Subcutaneous abdominal adipose tissue (tissue), 5 donors: ENCODE measurements around the gene RNF34.

Source experiments
- H3K27ac ChIP-seq: one replicate; pipeline ENCODE4 v1.7.0; 2013; ENCODE audit warnings: low read depth, mild to moderate bottlenecking, inconsistent platforms, low read length, moderate library complexity
- H3K27me3 ChIP-seq, 5 donors: one replicate each; pipeline ENCODE4 v1.7.0; 2013; ENCODE audit warnings: low read length in 5 of 5, inconsistent platforms in 1 of 5; ENCODE audit not compliant: control insufficient read depth in 5 of 5, insufficient read depth in 4 of 5
- H3K36me3 ChIP-seq, 5 donors: one replicate each; pipeline ENCODE4 v1.7.0; 2013; ENCODE audit warnings: low read length in 5 of 5; ENCODE audit not compliant: control insufficient read depth in 5 of 5, insufficient read depth in 5 of 5
- H3K4me1 ChIP-seq, 5 donors: one replicate each; pipeline ENCODE4 v1.7.0; 2013; ENCODE audit warnings: low read length in 5 of 5, mild to moderate bottlenecking in 3 of 5, moderate library complexity in 1 of 5; ENCODE audit not compliant: control insufficient read depth in 5 of 5, insufficient read depth in 5 of 5
- H3K4me3 ChIP-seq, 5 donors: one replicate each; pipeline ENCODE4 v1.7.0; 2013; ENCODE audit warnings: low read length in 5 of 5, low read depth in 1 of 5
- H3K9ac ChIP-seq, 5 donors: one replicate each; pipeline ENCODE4 v1.7.0; 2013; ENCODE audit warnings: low read length in 5 of 5, mild to moderate bottlenecking in 4 of 5, moderate library complexity in 3 of 5
- H3K9me3 ChIP-seq, 5 donors: one replicate each; pipeline ENCODE4 v1.7.0; 2013; ENCODE audit warnings: low read length in 5 of 5; ENCODE audit not compliant: control insufficient read depth in 5 of 5
- donor health status: healthy.
- donor health status: healthy.
- donor health status: healthy.
- donor health status: healthy.
- donor health status: healthy.

RNF34 gene

DNA sequence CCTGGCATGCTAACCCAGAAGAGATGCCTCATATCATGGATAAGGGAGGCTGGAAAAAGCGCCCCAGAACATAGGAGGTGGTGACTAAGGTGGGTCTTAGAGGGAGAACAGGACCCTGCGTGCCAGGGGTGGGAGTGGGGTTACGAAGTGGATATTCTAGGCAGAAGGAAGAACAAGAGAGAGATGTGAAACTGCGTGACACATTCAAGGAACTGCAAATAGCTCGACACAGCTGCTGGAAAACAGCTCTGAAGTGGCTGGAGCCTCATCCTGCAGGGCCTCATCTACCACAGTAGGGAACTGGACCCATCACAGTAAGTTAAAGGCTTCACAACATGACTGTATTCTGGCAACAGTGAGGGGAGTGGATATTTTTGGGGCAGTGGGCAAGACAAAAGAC lies 61.1 kb downstream of the RNF34 start:
- Histone ChIP-seq H3K36me3 (peaks cover 0 to 5% (median 0%) of the 10 kb centered on the region in 5 donors), H3K27ac (no peak overlapping the region), H3K4me3 (no peak overlapping the region), H3K9ac (no peak overlapping the region), H3K4me1 (peaks cover 2 to 27% (median 7%) of the 10 kb centered on the region in 5 donors), H3K27me3 (no peaks in the 10 kb centered on the region), H3K9me3 (no peaks in the 10 kb centered on the region)

DNA sequence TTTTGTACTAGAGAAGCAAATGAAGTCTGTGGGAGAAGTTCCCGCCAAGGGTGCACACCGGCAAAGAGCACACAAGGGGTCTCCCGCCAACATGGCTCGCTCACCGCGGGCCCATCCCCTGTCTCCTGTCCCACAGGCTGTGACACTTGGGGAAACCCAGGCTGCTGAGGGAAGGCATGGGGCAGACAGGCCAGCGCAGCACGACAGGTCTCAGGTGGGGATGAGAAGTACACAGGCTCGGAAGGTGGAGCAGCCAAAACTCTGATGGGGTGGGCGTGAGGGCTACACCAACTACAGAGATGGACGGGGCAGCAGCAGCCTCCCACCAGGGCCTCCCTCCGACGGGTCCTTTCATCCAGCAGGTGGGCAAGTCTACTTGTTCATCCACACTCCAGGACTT lies 64.4 kb downstream of the RNF34 start:
- H3K9me3 ChIP-seq = no peaks in the 10 kb centered on the region
- no peak overlapping the region for H3K4me3 ChIP-seq
- peaks cover 2 to 39% (median 18%) of the 10 kb centered on the region in 5 donors for H3K4me1 ChIP-seq
- H3K36me3 ChIP-seq = peaks cover 0 to 5% (median 0%) of the 10 kb centered on the region in 5 donors
- no peaks in the 10 kb centered on the region for H3K27me3 ChIP-seq
- no peak overlapping the region for H3K9ac ChIP-seq
- H3K27ac ChIP-seq = no peak overlapping the region

DNA sequence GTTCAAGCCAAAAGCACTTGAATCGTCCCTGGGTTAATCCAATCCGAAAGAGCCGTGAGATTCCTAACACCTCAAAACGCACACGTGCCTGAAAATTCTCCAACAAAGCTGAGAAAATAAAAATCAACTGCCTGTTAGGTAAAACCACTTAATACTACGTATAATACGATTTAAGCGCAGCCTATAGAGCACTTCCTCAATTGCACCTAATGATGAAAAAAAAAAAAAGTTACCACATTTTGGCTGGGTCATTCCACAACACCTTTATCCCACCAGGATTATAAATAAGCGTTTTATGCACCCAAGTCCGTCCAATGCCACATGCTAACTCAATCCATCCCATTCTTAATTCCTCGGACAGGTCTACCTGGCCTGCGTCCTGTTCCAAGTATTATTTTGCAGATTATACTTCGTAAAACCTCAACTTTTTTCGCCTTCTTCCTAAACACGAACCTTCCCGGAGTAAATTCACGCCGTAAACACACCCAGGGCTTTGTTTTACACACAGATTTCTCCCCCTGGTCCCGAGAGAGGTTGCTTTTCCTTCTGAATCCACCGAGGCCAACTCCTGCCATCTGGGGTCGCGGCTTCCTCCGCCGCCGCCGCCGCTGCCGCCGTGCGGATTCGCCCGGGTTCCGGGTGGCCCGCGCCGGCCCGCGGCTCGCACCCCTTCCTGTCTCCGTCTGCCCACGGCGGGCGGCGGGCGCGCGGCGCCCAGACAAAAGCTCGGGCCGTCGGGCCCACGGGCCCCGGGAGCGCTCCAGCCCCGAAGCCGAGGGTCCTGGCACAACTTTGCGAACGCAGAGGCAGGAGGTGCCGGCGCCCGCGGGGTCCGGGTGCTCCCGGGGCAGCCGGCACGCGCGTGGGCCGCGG lies 66.2 kb downstream of the RNF34 start:
- Histone ChIP-seq H3K9ac (peak overlapping the region; percentile 2 to 74 (median 69)), H3K27ac (no peak overlapping the region), H3K4me3 (peak overlapping the region; percentile 52 to 75 (median 66)), H3K4me1 (peaks cover 2 to 47% (median 18%) of the 10 kb centered on the region in 5 donors), H3K9me3 (no peaks in the 10 kb centered on the region), H3K27me3 (no peaks in the 10 kb centered on the region), H3K36me3 (peaks cover 0 to 5% (median 0%) of the 10 kb centered on the region in 5 donors)

DNA sequence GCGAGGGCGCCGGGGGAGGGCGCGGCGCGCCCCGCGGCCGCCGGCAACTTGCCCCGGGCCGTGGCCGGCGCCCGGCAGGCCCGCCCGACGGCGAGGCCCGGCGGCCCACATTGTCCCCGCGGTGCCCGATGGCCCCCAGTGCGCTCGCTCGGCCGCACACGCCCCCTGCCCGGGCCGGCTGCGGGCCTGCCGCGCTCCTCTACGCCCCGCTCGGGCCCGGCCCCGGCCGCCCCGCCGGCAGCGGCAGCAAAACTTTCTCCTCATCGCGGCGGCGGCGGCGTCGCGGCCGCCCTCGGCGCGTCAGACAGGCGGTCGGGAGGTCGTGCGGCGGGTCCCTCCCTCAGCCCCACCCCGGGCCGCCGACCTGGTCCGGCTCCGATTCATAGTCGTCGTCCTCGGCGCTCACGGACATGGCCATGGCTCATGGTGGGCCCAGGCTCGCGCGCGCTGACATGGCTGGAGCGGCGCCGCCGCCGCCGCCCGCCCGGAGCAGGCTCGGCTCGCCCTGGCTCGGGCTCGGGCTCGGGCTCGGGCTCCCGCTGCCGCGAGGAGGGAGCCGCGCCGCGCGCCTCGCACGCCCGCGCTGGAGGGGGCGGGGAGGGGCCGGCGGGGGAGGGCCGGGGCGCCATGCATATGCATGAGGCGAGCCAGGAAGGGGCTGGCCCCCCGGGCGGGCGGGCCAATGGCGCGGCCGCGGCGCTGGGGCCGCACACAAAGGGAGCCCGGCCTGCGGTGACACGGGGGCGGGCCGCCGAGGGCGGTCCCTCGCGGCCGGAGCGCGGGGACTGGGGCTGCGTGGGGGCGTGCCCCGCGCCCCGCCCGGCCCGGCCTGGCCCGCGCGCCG lies 67.1 kb downstream of the RNF34 start:
- H3K36me3 ChIP-seq = peaks cover 0 to 5% (median 0%) of the 10 kb centered on the region in 5 donors
- peaks cover 2 to 38% (median 18%) of the 10 kb centered on the region in 5 donors for H3K4me1 ChIP-seq
- H3K9me3 ChIP-seq = no peaks in the 10 kb centered on the region
- H3K27ac ChIP-seq = no peak overlapping the region
- no peaks in the 10 kb centered on the region for H3K27me3 ChIP-seq
- H3K4me3 ChIP-seq = peak overlapping the region in 4 of 5 donors; percentile 63 to 78 (median 71)
- peak overlapping the region in 2 of 5 donors; percentile 40 to 51 for H3K9ac ChIP-seq

DNA sequence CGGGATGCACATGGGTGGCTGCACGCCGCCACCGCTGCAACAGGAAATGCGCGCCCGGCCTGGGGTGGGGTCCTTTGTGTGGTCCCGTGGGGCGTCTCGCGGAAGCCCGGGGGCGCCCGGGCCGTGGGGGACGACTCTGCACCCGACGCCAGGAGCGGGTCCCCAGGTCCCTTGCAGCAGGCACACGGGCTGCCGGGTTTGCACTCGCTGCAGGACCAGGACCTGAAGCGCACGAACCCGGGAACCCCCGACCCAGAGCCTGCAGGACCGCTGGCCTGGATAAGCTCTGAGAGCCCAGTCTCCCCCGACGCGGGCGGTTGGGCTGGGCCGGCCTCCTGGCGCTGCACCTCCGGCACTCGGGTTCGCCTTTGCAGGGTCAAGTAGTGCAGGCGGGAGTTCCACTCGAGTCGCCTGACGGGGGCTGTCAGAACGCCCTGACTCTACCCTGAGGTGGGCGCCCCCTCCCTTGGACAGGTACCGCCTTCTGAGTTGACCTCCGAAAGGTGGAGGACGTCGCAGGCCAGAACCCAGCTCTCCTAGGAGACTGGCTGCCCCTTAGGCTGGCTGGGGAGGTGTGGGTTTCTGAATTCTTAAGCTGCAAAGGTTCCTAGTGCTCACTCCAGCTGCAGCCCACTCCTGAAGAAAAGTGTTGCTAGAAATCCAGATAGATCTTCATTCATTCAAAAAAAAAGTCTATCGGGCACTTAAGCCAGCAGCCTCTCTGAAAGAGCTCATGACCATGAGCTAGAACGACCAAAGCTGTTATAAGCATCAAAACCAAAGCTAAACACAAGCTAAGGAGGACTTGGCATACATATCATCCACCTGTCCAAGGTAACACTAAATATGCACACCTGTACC lies 68.0 kb downstream of the RNF34 start:
- Histone ChIP-seq H3K4me3 (peak overlapping the region; percentile 9 to 78 (median 64)), H3K36me3 (peaks cover 0 to 5% (median 0%) of the 10 kb centered on the region in 5 donors), H3K27me3 (no peaks in the 10 kb centered on the region), H3K9me3 (no peaks in the 10 kb centered on the region), H3K9ac (peak overlapping the region in 2 of 5 donors; percentile 30 to 31), H3K27ac (no peak overlapping the region), H3K4me1 (peaks cover 2 to 37% (median 18%) of the 10 kb centered on the region in 5 donors)

DNA sequence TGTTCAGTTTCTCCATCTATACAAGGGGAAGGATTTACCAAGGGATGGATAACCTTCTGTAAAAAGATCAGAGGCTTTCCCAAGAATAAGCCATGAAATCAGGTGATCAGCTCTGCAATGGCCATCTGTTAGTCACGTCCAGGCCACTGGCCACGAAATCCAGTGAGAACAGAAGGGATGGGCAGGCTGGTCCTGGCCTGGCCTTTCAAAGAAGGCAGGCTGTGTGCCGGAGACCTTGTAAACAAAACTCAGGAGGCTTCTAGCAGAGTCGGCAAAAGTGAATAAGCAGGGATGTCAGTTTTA lies 68.5 kb downstream of the RNF34 start:
- Histone ChIP-seq H3K4me1 (peaks cover 2 to 37% (median 18%) of the 10 kb centered on the region in 5 donors), H3K27me3 (no peaks in the 10 kb centered on the region), H3K9me3 (no peaks in the 10 kb centered on the region), H3K4me3 (peak overlapping the region in 1 of 5 donors; percentile 9), H3K27ac (no peak overlapping the region), H3K9ac (no peak overlapping the region), H3K36me3 (peaks cover 0 to 5% (median 0%) of the 10 kb centered on the region in 5 donors)

DNA sequence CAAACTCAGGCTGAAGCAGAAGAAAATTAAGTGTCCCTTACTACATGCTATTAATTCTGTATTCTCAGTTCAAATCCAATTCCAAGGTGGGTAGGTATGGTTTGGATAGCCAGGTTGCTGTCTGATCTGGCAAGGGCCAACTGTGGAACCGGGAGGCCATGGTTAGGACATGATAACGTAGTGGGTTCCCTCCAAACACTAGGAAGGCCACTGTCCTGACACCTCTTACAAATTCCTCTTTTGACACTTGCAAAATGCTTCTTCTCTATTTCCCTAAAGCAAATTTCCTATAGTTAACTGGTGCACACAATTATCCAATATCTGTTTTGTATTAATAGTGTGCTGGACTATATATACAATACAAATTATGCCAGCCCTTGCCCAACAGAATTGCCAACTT lies 70.8 kb downstream of the RNF34 start:
- H3K36me3 ChIP-seq = no peaks in the 10 kb centered on the region
- no peak overlapping the region for H3K4me3 ChIP-seq
- H3K9me3 ChIP-seq = no peaks in the 10 kb centered on the region
- H3K27ac ChIP-seq = no peak overlapping the region
- H3K4me1 ChIP-seq = peaks cover 1 to 24% (median 14%) of the 10 kb centered on the region in 5 donors
- no peaks in the 10 kb centered on the region for H3K27me3 ChIP-seq
- no peak overlapping the region for H3K9ac ChIP-seq

DNA sequence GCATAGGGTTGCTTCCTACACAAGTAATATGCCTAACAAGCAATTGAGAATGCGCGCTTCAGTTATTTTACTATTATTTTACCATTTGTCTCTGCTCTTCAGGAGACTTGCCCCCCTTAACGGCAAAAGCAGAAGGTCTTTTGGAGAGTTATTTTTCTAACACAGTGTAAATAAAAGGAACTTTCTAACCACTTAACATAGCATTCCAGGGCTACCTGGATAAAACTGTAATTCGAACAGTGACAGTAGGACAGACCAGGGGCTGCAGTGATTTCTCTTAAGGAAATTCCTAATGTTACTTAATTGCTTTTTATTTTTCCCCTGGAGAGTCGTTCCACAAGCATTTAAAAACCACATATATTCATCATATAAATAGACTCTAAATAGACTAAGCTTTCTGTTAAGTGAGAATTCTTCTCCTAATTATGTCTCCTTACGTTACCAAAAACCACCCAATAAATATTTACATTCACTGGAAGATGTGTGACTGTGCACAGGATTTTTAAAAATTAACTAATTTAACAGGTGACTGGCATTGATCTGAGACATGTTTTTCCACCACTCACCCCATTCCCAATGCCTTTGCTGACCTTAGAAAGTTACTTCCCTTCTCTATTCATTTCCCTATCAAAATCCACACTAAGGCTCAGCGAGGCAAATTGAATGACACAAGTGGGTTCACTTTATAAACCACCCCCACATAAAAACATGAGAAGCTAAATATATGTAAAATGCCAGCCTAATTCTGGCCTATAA lies 72.4 kb downstream of the RNF34 start:
- Histone ChIP-seq H3K9me3 (no peaks in the 10 kb centered on the region), H3K4me1 (peaks cover 0 to 18% (median 9%) of the 10 kb centered on the region in 5 donors), H3K4me3 (no peak overlapping the region), H3K36me3 (no peaks in the 10 kb centered on the region), H3K9ac (no peak overlapping the region), H3K27ac (no peak overlapping the region), H3K27me3 (no peaks in the 10 kb centered on the region)
